ENCODE measurements around the gene MBP. TPM values are rescaled to one million over a fixed set of nuclear protein-coding genes. Genes with fewer than 3 reads are reported as not detected.

Gene MBP
- total RNA-seq, 1 experiment from 2014 or later, result 88.8 TPM

GRCh38 chr18:77144046-77144445 lies 11.5 kb upstream of the MBP start:
- POLR2A ChIA-PET, result no interaction called here
- no peak for TF ChIP-seq CTCF (IDR thresholded peaks at IDR 0.05)
- TF ChIP-seq REST (IDR thresholded peaks at IDR 0.05; ENCODE audit: insufficient read depth in 1 of 2, low read depth in 2 of 2, low read length in 1 of 2), result no peak
- TF ChIP-seq POLR2AphosphoS5 (IDR thresholded peaks at IDR 0.05; ENCODE audit: low read depth, low read length), result no peak
- TF ChIP-seq TCF7L2 (IDR thresholded peaks at IDR 0.05; ENCODE audit: low read depth, low read length), result no peak
- no peak for TF ChIP-seq SIN3A (IDR thresholded peaks at IDR 0.05; ENCODE audit: borderline replicate concordance, insufficient read depth, low read depth, low read length)
- in situ Hi-C loops (cut with HindIII; ENCODE audit: low pct_unique_long_range_greater_than_20kb, low sequenced_read_pairs) (no loop called here), intact Hi-C loops (cut with micrococcal nuclease; ENCODE audit: unreplicated experiment) (no loop called here)
- CTCF ChIA-PET, result no interaction called here
- Histone ChIP-seq H3K4me1 (ENCODE audit: control insufficient read depth, insufficient read depth, low read length) (no peaks in the 10 kb centered on the region), H3K27ac (ENCODE audit: low read length) (no peak overlapping the region), H3K4me3 (ENCODE audit: low read depth in 2 of 2, low read length in 2 of 2) (no peak overlapping the region), H3K36me3 (ENCODE audit: control insufficient read depth, insufficient read depth, low read length) (no peaks in the 10 kb centered on the region), H3K9me3 (ENCODE audit: control insufficient read depth, insufficient read depth, low read depth, low read length) (no peaks in the 10 kb centered on the region; the same call in 1 of the 2 replicates), H3K27me3 (ENCODE audit: control insufficient read depth, insufficient read depth, low read length) (no peaks in the 10 kb centered on the region)
- ATAC-seq (no peak), DNase-seq (ENCODE audit: low read depth, low spot score) (no peak)
- no TSS peak for BruUV-seq (replicated peaks)

- Histone ChIP-seq H3K4me3 (ENCODE audit: low read depth in 2 of 2, low read length in 2 of 2) (no peak overlapping the region), H3K4me1 (ENCODE audit: control insufficient read depth, insufficient read depth, low read length) (no peaks in the 10 kb centered on the region), H3K9me3 (ENCODE audit: control insufficient read depth, insufficient read depth, low read depth, low read length) (no peaks in the 10 kb centered on the region; the same call in 1 of the 2 replicates), H3K27me3 (ENCODE audit: control insufficient read depth, insufficient read depth, low read length) (no peaks in the 10 kb centered on the region), H3K27ac (ENCODE audit: low read length) (no peak overlapping the region), H3K36me3 (ENCODE audit: control insufficient read depth, insufficient read depth, low read length) (no peaks in the 10 kb centered on the region)
- DNase-seq (ENCODE audit: low read depth, low spot score), result no peak
- CTCF ChIA-PET, result no interaction called here
- TF ChIP-seq SIN3A (IDR thresholded peaks at IDR 0.05; ENCODE audit: borderline replicate concordance, insufficient read depth, low read depth, low read length) (no peak), REST (IDR thresholded peaks at IDR 0.05; ENCODE audit: insufficient read depth in 1 of 2, low read depth in 2 of 2, low read length in 1 of 2) (no peak), POLR2AphosphoS5 (IDR thresholded peaks at IDR 0.05; ENCODE audit: low read depth, low read length) (no peak), TCF7L2 (IDR thresholded peaks at IDR 0.05; ENCODE audit: low read depth, low read length) (no peak), CTCF (IDR thresholded peaks at IDR 0.05) (no peak)
- in situ Hi-C loops (cut with HindIII; ENCODE audit: low pct_unique_long_range_greater_than_20kb, low sequenced_read_pairs), result no loop called here
- ATAC-seq, result no peak
- no TSS peak for BruUV-seq (replicated peaks)
- POLR2A ChIA-PET, result interaction anchor here (0.6 kb wide), 1 partner anchor 66 kb away, joined by 5 read pairs; no protein-coding TSS in a partner anchor
- intact Hi-C loops (cut with micrococcal nuclease; ENCODE audit: unreplicated experiment), result no loop called here
Measured at GRCh38 chr18:77143196-77143595, 10.6 kb upstream of the MBP start.
